Stimulated activated naive CD8-positive, alpha-beta T cell treated with anti-CD3 and anti-CD28 coated beads, Interleukin-15, Interleukin-2, amounts not matched to agents 100 U/mL and 50 U/mL, for 24 hours (primary cell): ENCODE data around the gene VCP.
"Not testable (repeated sequence)": the region's sequence is repeated elsewhere in the genome, so short reads cannot be mapped to it uniquely, and the experiment has no call there.

Source experiments
- ATAC-seq: fragments of 150-1000 bp; cut with Tn5 transposase; one replicate; pipeline ENCODE4 v1.10.0; 2021
- DNase-seq: peaks from one replicate; pipeline ENCODE4 v3.0.0; 2021

VCP gene

DNA sequence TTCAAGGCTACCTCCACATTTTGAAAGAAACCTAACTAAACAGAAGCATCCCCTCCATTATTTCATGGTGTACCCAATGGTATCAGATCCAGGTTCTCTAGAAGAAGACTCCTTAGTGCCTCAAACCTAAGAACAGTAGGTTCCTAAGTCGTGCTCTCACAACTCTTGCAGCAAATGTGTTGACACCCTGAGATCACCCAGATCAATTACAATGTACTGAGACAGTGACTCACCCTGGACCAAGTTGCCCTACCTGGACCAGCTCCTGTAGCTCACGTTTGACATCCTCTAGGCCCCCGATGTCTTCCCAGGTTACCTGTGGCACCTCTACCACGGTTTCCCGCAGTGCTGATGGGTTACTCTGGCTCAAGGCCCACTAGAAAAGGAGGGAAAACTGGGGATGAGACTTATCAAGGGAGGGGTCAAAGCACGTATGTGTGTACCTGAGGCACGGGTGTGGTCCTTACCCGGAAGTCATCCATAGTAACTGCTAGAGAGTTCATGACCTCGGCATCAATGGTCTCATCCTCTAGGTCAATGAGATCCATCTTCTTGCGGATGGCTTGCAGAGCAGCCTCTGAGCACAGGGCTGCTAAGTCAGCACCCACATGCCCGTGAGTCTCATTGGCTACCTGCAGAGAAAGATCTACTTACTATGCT, 11.7 kb downstream of the VCP start:
- ATAC-seq (no peak), DNase-seq (no peak)

DNA sequence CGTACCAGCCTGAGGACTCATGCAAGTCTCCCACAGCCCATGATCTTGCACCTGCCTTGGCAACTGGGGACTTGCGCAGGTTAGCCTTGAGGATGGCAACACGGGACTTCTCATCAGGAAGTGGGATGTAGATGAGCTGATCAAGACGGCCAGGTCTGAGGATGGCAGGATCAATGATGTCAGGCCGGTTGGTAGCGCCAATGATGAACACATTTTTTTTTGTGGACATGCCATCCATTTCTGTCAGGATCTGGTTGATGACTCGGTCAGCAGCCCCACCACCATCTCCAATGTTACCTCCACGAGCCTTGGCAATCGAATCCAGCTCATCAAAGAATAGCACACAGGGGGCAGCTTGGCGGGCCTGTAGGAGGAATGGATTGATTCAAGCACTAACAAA, 13.0 kb downstream of the VCP start:
- DNase-seq (no peak), ATAC-seq (no peak)

DNA sequence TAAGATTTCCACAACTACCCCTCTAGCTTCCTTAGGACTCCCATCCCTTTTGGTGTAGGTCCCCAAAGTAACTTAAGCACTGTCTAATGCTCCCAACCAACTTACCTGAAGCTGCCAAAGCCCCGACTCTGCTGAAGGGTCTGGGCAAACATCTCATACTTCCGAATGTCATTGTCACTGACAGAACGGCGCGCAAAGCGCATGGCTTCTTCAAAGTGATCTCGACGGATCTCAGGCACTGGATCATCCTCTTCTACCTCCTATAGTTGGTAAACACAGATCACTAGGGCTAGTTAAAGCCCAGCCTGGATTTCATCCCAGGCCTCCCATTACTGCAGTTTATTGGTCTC, 15.2 kb downstream of the VCP start:
- DNase-seq, result no peak
- ATAC-seq, result no peak

- ATAC-seq, result peak; percentile 15
- no peak for DNase-seq
Observed at GRCh38 chr9:35056571-35057270, 15.7 kb downstream of the VCP start.

GRCh38 chr9:35054871-35055644, 17.4 kb downstream of the VCP start:
- DNase-seq (no peak), ATAC-seq (no peak)

DNA sequence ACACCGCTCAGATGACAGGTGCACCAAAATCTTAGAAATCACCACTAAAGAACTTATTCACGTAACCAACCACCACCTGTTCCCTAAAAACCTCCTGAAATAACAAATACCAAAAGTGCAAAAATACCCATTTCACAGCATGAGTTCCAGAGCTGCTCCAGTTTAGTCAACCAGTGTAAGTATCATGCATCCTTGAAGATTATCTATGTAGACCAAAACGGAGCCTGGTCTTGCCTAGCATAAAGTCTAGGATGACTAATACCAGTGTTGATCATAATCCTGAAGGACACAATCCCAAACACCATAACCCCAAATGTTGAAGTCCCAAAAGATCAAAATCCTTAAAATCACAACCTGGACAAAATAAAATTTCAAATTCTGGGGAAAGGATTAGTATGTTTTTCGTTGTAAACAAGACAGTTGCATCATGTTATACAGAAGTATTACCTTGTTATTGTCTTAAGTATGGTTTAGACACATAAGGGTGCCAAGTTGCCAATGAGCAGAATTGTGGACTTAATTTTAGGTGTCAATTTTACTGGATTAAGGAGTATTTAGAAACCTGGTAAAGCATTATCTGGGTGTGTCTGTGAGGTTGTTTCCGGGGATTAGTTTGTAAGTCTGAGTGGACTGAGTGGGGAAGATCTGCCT, 18.1 kb downstream of the VCP start:
- DNase-seq (no peak), ATAC-seq (no peak)

- DNase-seq, result peak; percentile 67
- peak; percentile 55 for ATAC-seq
Observed at GRCh38 chr9:35051069-35051967, 21.1 kb downstream of the VCP start.

- DNase-seq, result no peak
- no peak for ATAC-seq
Observed at GRCh38 chr9:35048511-35048910, 23.9 kb downstream of the VCP start.

- ATAC-seq (no peak), DNase-seq (no peak)
Observed at GRCh38 chr9:35044071-35044470, 28.4 kb downstream of the VCP start.

GRCh38 chr9:35042891-35043545, 29.4 kb downstream of the VCP start:
- ATAC-seq, result no peak
- no peak for DNase-seq

DNA sequence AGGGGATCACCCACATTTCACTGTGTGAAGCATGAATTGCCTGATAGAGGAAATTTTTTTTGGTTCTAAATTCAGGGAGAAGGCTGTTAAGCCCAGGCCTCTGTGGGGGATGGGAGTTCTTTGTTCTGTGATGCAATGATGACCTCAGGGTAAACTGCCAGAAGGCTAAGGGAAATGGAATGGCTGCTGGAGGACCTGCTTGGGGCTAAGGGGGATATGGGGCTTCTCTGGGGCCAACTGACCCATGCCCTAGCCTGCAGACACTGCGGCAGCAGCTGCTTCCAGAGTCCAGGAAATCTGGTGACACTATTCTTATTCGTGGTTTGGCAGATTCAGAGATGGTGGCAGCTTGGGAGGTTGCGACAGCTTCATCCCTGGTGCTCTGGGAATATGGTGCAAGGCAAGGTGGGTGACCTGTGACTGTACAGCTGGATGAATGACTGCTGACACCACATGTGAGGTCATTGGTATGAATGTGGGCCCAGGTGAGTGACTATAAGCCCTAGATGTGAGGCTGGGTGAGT, 30.3 kb downstream of the VCP start:
- ATAC-seq (no peak), DNase-seq (no peak)

DNA sequence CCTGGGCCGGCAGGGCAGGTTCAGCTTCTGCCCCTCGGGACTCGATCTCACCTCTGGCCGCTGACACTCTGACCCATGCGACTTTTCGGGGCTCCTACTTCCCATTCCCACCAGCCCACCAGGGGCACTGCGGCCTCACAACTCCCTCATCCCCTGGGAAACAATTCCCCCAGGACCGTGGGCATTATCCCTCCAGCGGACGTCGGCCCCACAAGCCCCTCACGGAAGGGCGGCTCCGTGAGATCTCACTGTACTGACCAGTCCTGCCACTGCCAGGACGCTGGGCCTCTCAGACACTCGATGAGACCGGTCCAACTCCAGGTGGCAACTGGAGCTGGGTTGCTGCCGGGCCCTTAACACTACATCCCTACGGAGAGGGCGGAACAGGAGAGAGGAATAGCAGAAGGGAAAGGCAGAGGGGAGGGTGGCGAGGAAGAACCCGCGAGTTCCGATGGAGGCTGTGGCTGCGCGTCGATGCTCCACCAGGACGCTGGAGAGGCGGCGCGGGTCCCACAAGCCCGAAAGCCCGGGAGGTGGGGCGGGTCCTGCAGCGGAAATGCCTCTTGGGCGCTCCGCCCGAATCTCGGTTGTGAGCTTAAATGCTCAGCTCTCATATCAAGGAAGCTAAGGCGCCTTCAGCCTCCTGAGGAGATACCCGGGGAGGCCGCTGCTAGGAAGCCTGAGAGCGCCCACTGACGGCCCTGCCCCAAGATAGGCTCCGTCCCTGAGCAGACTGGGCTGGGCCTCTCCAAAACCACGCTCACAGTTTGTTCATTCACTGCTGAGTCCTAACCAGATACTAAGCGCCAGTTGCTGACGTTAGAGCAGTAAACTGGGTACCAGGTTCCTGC, 36.3 kb downstream of the VCP start:
- peak; percentile 92 for ATAC-seq
- peak; percentile 62 for DNase-seq

DNA sequence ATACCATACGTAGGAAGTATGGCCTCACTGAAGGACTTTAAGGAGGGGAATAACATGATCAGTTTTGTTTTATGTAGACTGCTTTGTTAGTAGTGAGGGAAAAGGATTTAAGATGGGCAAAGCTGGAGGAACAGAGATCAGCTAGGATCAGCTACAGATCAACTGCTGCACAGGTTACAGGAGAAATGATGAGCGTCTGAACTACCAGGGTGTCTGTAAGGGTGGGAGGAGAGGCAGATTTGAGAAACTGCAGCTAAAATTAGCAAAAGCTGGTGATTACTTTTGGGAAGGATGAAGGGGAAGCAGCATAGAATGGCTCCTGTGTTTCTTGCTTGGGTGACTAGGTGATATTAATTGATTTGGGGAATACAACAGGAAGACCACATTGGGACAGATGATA, 39.3 kb downstream of the VCP start:
- ATAC-seq (no peak), DNase-seq (no peak)

- ATAC-seq (no peak), DNase-seq (no peak)
Observed at GRCh38 chr9:35029852-35030251, 42.6 kb downstream of the VCP start.

DNA sequence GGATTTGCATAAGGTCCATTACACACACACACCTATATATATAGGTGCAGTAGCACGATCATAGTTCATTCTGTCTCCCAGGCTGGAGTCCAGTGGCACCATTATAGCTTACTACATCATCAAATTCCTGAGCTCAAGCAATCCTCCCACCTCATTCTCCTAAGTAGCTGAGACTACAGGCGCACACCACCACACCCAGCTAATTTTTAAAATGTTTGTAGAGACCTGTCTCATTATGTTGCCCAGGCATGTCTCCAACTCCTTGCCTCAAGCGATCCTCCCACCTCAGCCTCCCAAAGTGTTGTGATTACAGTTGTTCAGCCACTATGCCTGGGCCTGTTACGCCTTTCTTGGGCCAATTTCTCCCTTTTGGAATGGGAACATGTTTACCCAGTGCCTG, 43.2 kb downstream of the VCP start:
- no peak for ATAC-seq
- DNase-seq, result no peak

GRCh38 chr9:35028341-35028740, 44.1 kb downstream of the VCP start:
- no peak for DNase-seq
- ATAC-seq, result no peak

DNA sequence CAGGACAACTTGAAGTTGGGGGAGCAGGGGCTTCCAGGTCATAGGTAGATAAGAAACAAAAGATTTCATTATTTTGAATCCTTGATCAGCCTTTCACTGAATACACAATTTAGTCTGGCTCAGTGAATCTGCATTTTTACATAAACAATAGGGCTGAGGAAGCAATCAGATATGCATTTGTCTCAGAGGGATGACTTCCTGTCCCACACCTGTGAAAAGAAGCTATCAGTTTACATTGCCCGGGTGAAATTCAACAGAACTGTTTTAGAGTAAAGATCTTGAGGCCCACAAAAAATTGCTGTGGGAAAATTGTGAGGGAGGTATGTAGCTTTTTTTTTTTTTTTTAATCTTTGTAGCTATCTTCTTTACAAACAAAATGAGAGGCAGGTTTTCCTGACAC, 44.6 kb downstream of the VCP start:
- DNase-seq (no peak), ATAC-seq (no peak)

DNA sequence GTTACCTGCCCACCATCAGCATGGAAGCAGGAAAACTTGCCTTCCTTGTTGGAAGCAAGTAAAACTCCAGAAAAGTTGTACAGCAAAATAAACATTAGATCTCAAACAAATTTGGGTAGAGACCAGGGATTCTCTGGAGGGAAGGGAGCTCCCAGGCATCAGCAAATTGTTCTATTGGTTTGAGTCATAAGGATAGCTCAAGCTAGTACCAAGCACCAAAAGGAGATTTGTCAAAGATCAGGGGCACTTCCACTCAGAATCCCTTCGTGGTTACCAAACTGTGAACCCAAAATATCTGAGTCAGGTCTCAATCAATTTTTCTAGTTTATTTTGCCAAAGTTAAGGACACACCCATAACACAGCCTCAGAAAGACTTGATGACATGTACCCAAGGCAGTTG, 45.1 kb downstream of the VCP start:
- DNase-seq (no peak), ATAC-seq (no peak)

GRCh38 chr9:35026671-35027070, 45.8 kb downstream of the VCP start:
- ATAC-seq (no peak), DNase-seq (no peak)

DNA sequence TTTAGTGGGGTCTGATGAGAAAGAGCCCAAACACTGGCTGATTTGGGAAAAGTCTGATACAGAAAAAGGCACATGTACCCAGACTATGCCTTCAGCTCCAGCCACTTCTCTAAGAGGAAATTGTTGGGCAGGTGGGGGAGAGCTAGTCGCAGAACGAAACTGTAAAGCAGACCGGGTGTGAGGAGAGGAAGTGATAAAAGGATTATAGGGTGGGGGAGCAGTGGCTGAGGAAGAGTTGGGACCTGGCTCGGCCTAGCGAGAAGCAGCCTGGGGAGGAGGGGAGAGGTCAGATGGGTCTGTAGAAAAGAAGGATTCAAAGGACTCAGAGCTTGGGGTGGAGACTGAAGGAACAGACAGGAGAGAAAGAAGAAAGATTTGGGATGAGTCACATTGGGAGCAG, 49.0 kb downstream of the VCP start:
- ATAC-seq, DNase-seq: not testable (repeated sequence)
